Right renal pelvis (tissue), 4 donors: ENCODE measurements around the gene ENTPD2. TPM values are rescaled to one million over a fixed set of nuclear protein-coding genes. Genes with fewer than 3 reads are reported as not detected.
"Not testable (repeated sequence)": the region's sequence is repeated elsewhere in the genome, so short reads cannot be mapped to it uniquely, and the experiment has no call there.

Source experiments
- DNase-seq, 4 donors: peaks; one replicate each; pipeline ENCODE4 v3.0.0-alpha.2; 2013; ENCODE audit warnings: low read depth in 4 of 4, low spot score in 3 of 4, missing footprints in 1 of 4
- polyA plus RNA-seq, 4 donors: library from polyadenylated mRNA; unstranded; fragments of 120-200 nt; gene quantifications; one replicate each; pipeline ENCODE4 v1.2.1, GENCODE V29; 2013; ENCODE audit not compliant: insufficient read length in 4 of 4

Gene ENTPD2
- polyA plus RNA-seq, 4 donors = 3.4 to 7.4 (median 4.2) TPM

- DNase-seq = no peak
Observed at GRCh38 chr9:137007108-137007815, 46.6 kb downstream of the ENTPD2 start.

GRCh38 chr9:137006116-137007003 is 47.5 kb downstream of the ENTPD2 start:
- no peak for DNase-seq

GRCh38 chr9:137004285-137004684 is 49.6 kb downstream of the ENTPD2 start:
- not testable (repeated sequence) for DNase-seq

- DNase-seq = no peak
Observed at GRCh38 chr9:137002646-137003041, 51.2 kb downstream of the ENTPD2 start.

- DNase-seq = no peak
Observed at GRCh38 chr9:137001857-137002645, 51.8 kb downstream of the ENTPD2 start.

- no peak for DNase-seq
Observed at GRCh38 chr9:137000177-137000930, 53.5 kb downstream of the ENTPD2 start.

Other genes starting within 250 kb of the ENTPD2 start
- gene RABL6, start 246.1 kb downstream of the ENTPD2 start, polyA plus RNA-seq = 10 to 100 TPM; 56.6 to 76.5 (median 64.3) TPM
- 1 to 10 TPM in 2 of 4 donors, under 1 TPM in 2; 0.67 to 1.7 (median 0.96) TPM for gene AJM1, start 211.6 kb downstream of the ENTPD2 start, polyA plus RNA-seq
- 100 to 1,000 TPM in 1 of 4 donors, 10 to 100 TPM in 3; 79.2 to 145 (median 81.4) TPM for gene PHPT1, start 204.7 kb downstream of the ENTPD2 start, polyA plus RNA-seq
- 10 to 100 TPM in 1 of 4 donors, 1 to 10 TPM in 3; 6.0 to 10.6 (median 6.9) TPM for gene MAMDC4, start 201.7 kb downstream of the ENTPD2 start, polyA plus RNA-seq
- gene EDF1, start 187.8 kb downstream of the ENTPD2 start, polyA plus RNA-seq = 100 to 1,000 TPM; 317 to 400 (median 357) TPM
- gene TRAF2, start 167.5 kb downstream of the ENTPD2 start, polyA plus RNA-seq = 10 to 100 TPM; 11.3 to 16.8 (median 12.4) TPM
- gene FBXW5, start 109.3 kb downstream of the ENTPD2 start, polyA plus RNA-seq = 10 to 100 TPM; 38.7 to 67.9 (median 43.5) TPM
- gene C8G, start 108.8 kb downstream of the ENTPD2 start, polyA plus RNA-seq = 1 to 10 TPM in 2 of 4 donors, under 1 TPM in 2; 0.36 to 1.1 (median 0.90) TPM
- gene LCN12, start 101.8 kb downstream of the ENTPD2 start, polyA plus RNA-seq = 10 to 100 TPM; 21.8 to 36.8 (median 29.4) TPM
- gene PTGDS, start 76.6 kb downstream of the ENTPD2 start, polyA plus RNA-seq = 100 to 1,000 TPM in 1 of 4 donors, 10 to 100 TPM in 3; 27.8 to 104 (median 33.5) TPM
- gene LCNL1, start 71.1 kb downstream of the ENTPD2 start, polyA plus RNA-seq = under 1 TPM; 0.08 to 0.35 (median 0.19) TPM
- 10 to 100 TPM; 26.9 to 46.1 (median 31.5) TPM for gene PAXX, start 61.6 kb downstream of the ENTPD2 start, polyA plus RNA-seq
- 1 to 10 TPM in 1 of 4 donors, under 1 TPM in 3; 0.28 to 1.2 (median 0.50) TPM for gene CLIC3, start 57.5 kb downstream of the ENTPD2 start, polyA plus RNA-seq
- gene ABCA2, start 25.8 kb downstream of the ENTPD2 start, polyA plus RNA-seq = 10 to 100 TPM; 33.3 to 57.9 (median 40.2) TPM
- gene FUT7, start 22.0 kb downstream of the ENTPD2 start, polyA plus RNA-seq = under 1 TPM in 2 of 4 donors, not detected in 2; 0.04 to 0.11 TPM
- gene NPDC1, start 7.9 kb downstream of the ENTPD2 start, polyA plus RNA-seq = 10 to 100 TPM; 22.8 to 47.1 (median 26.5) TPM
- gene SAPCD2, start 16.5 kb upstream of the ENTPD2 start, polyA plus RNA-seq = 1 to 10 TPM; 5.4 to 9.5 (median 6.0) TPM
- gene UAP1L1, start 23.5 kb upstream of the ENTPD2 start, polyA plus RNA-seq = 1 to 10 TPM; 4.6 to 6.6 (median 5.6) TPM
- gene MAN1B1, start 32.9 kb upstream of the ENTPD2 start, polyA plus RNA-seq = 10 to 100 TPM; 46.4 to 62.2 (median 53.4) TPM
- 10 to 100 TPM in 3 of 4 donors, 1 to 10 TPM in 1; 9.7 to 41.8 (median 18.2) TPM for gene DPP7, start 60.7 kb upstream of the ENTPD2 start, polyA plus RNA-seq
- gene GRIN1, start 85.1 kb upstream of the ENTPD2 start, polyA plus RNA-seq = under 1 TPM in 2 of 4 donors, not detected in 2; 0.04 to 0.12 TPM
- under 1 TPM in 1 of 4 donors, not detected in 3; 0.16 TPM for gene LRRC26, start 116.0 kb upstream of the ENTPD2 start, polyA plus RNA-seq
- gene TMEM210, start 118.0 kb upstream of the ENTPD2 start, polyA plus RNA-seq = not detected
- 10 to 100 TPM; 37.1 to 50.4 (median 40.9) TPM for gene ANAPC2, start 134.5 kb upstream of the ENTPD2 start, polyA plus RNA-seq
- gene SSNA1, start 134.6 kb upstream of the ENTPD2 start, polyA plus RNA-seq = 10 to 100 TPM; 42.7 to 70.4 (median 47.7) TPM
- 10 to 100 TPM; 12.9 to 18.6 (median 14.1) TPM for gene TPRN, start 146.7 kb upstream of the ENTPD2 start, polyA plus RNA-seq
- gene TMEM203, start 151.6 kb upstream of the ENTPD2 start, polyA plus RNA-seq = 10 to 100 TPM; 44.6 to 49.8 (median 47.4) TPM
- gene NDOR1, start 151.6 kb upstream of the ENTPD2 start, polyA plus RNA-seq = 10 to 100 TPM; 10.0 to 16.0 (median 10.9) TPM
- gene RNF208, start 168.2 kb upstream of the ENTPD2 start, polyA plus RNA-seq = 10 to 100 TPM in 2 of 4 donors, 1 to 10 TPM in 2; 7.9 to 16.3 (median 10.1) TPM
- 10 to 100 TPM in 2 of 4 donors, 1 to 10 TPM in 2; 4.9 to 14.2 (median 10.8) TPM for gene CYSRT1, start 171.1 kb upstream of the ENTPD2 start, polyA plus RNA-seq
- 10 to 100 TPM in 1 of 4 donors, 1 to 10 TPM in 3; 5.1 to 14.5 (median 9.7) TPM for gene RNF224, start 173.4 kb upstream of the ENTPD2 start, polyA plus RNA-seq
- gene SLC34A3, start 176.8 kb upstream of the ENTPD2 start, polyA plus RNA-seq = 10 to 100 TPM in 1 of 4 donors, 1 to 10 TPM in 3; 4.7 to 11.9 (median 7.3) TPM
- gene TUBB4B, start 187.2 kb upstream of the ENTPD2 start, polyA plus RNA-seq = 100 to 1,000 TPM; 343 to 454 (median 348) TPM
- gene STPG3, start 197.2 kb upstream of the ENTPD2 start, polyA plus RNA-seq = 1 to 10 TPM; 1.7 to 2.3 (median 1.8) TPM
- gene NELFB, start 201.3 kb upstream of the ENTPD2 start, polyA plus RNA-seq = 10 to 100 TPM; 46.6 to 69.7 (median 51.2) TPM
- 1 to 10 TPM; 3.6 to 10.0 (median 4.9) TPM for gene TOR4A, start 223.7 kb upstream of the ENTPD2 start, polyA plus RNA-seq
- gene NRARP, start 248.2 kb upstream of the ENTPD2 start, polyA plus RNA-seq = 10 to 100 TPM in 1 of 4 donors, 1 to 10 TPM in 3; 6.6 to 10.1 (median 6.7) TPM